ENCODE results near the gene JAZF1.
"Not testable (repeated sequence)": the region's sequence is repeated elsewhere in the genome, so short reads cannot be mapped to it uniquely, and the experiment has no call there.

JAZF1 gene

DNA sequence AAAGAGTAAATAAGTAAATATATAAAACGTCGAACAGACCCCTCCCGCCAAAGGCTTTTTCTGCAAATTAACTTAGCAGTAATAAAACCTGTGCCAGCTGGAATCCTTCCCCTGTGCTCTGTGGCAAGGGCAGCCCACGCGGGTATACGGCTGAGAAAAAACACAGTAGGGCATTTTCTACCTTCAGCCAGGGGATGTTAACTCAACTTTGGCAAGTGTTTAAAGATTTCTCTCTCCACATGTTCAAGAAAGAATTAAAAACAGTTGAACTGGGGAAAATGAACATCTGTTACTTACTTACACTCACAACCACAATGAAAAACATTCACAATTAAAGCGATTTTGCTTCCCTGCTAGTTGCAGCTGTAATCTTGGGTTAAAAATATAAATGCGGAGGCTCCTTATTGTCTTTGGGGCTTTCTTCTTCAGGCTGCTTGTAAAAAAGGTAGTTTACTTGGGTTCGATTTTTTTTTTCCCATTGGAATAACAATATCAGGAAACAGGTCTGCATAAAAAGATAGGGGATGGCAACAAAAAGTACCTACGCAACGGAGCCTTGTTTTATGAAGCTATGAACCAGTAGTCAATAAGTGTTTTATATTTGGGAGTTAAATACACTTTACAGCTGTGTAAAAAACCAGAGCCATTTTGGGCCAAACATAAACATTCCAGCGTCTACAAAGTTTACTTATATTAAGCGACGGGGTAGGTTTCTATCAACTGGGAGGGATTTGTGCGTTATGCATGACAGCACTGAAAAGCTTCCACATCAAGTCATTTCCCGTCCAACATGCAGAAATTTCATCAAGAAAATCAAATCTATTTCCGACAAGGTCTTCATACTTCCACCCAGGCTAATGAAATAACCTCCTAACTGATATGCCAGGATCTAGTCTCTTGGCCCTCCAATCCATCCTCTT, 308.0 kb downstream of the JAZF1 start:
- no peak for DNase-seq (ENCODE audit: low read depth)

- no peak for DNase-seq (ENCODE audit: low read depth)
These were observed 308.7 kb downstream of the JAZF1 start for GRCh38 chr7:27871866-27872265.

- no peak for DNase-seq (ENCODE audit: low read depth)
These were observed 309.5 kb downstream of the JAZF1 start for GRCh38 chr7:27871086-27871485.

DNA sequence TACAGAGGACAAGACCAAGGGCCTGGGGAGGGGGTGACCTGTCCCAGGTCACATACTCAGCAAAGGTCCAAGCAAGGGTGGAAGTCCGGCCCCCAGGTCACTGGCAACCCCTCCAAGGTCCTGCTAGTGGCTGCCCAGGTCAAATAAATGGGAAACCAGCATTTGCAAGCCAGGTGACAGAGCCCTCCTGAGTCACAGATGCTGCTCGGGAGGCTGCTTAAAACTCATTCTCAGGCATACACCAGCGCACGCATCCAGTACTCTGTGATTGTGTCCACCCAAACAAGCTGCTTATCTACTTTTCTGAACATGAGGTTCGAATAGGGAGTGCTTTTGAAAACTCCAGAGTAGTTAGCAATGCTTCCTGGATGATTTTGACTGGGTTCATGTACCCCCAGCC, 310.0 kb downstream of the JAZF1 start:
- DNase-seq (ENCODE audit: low read depth) = no peak

- DNase-seq (ENCODE audit: low read depth) = no peak
These were observed 311.5 kb downstream of the JAZF1 start for GRCh38 chr7:27869056-27869455.

DNA sequence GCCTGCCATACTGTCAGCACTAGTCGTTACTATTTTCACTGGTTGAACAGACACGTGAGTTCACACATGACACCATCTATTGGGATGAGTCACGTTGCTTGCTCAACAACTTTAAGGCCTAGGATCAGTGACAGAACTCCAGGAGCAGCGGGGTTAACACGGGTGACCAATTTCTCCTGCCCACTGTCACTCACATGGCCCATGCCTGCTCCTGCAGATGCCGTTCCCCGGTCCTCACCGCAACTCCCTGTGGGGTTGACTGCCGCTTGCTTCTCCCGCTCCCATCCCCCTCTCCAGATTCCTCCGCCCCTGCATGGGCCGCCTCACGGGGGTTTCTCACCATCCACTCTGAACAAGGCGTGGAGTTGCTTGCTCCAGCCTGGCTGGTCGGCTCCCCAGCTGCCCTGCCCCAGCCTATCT, 312.5 kb downstream of the JAZF1 start:
- DNase-seq (ENCODE audit: low read depth) = peak; percentile 14

DNA sequence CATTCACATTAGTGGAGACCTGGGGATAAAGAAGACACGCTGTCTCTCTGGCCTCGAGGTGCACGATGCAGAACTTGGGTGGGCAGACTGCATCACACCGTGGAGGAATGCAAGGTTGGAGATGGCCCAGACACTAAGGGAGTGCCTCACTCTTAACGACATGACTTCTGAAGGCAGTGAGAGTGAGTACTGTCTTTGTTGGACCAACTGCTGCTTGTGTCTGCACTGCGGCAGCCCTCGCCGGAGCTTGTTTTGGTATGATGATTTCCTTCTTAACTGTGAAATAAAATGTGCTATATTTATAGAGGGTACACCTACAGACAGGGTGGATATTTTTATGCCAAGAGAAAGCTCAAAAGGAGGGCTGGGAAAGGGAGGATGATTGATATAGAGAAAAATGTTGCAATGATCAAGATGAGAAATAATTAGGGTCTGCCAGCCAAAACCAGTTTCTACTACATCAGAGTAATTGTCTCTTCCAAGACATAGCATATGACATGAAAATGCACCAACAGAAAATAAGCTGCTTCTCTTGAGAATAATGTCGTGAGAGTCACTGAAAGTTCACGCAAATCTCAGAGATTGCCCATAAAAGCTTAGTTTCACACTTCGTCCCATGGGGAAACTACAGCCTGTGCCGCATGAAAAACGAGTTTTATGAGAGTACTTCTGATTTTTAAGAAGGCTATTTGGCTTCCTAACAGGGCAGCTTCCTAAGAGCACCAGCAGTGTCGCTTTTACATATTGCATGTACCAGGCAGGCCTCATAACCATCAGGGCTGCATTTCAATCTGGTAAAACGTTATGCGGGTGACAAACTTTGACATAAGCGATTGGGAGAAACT, 313.5 kb downstream of the JAZF1 start:
- DNase-seq (ENCODE audit: low read depth) = no peak

- DNase-seq (ENCODE audit: low read depth) = no peak
These were observed 314.3 kb downstream of the JAZF1 start for GRCh38 chr7:27866256-27866655.

- no peak for DNase-seq (ENCODE audit: low read depth)
These were observed 316.7 kb downstream of the JAZF1 start for GRCh38 chr7:27863880-27864279.

GRCh38 chr7:27861747-27862146, 318.8 kb downstream of the JAZF1 start:
- no peak for DNase-seq (ENCODE audit: low read depth)

GRCh38 chr7:27860800-27861199, 319.8 kb downstream of the JAZF1 start:
- no peak for DNase-seq (ENCODE audit: low read depth)

DNA sequence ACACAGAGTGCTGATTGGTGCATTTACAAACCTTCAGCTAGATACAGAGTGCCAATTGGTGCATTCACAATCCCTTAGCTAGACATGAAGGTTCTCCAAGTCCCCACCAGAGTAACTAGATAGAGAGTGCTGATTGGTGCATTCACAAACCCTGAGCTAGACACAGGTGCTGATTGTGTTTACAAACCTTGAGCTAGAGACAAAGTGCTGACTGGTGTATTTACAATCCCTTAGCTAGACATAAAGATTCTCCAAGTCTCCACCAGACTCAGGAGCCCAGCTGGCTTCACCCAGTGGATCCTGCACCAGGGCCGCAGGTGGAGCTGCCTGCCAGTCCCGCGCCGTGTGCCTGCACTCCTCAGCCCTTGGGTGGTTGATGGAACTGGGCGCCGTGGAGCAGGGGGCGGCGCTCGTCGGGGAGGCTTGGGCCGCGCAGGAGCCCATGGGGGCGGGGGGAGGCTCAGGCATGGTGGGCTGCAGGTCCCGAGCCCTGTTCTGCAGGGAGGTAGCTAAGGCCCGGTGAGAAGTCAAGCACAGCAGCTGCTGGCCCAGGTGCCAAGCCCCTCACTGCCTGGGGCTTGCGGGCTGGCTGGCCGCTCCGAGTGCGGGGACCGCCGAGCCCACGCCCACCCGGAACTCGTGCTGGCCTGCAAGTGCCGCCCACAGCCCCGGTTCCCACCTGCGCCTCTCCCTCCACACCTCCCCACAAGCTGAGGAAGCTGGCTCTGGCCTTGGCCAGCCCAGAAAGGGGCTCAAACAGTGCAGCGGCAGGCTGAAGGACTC, 323.7 kb downstream of the JAZF1 start:
- not testable (repeated sequence) for DNase-seq (ENCODE audit: low read depth)

DNA sequence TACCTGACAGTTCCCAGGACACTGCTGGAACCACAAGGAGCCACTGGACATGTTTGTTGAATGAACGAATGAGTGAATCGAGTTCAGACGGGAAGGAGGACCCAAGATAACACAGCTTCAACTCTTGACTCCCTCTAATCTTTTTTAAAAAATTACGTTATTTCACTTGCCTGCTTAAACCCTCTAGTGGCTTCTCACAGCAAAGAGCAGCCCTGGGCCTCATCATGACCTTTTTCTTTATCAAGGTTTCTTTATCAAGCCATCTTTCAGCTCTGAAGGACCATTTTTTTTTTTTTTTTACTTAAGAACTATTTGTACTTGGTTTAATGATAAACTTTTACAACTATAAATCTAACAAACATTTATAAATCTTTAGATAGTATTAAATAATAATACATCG, 330.1 kb downstream of the JAZF1 start:
- DNase-seq (ENCODE audit: low read depth) = no peak

DNA sequence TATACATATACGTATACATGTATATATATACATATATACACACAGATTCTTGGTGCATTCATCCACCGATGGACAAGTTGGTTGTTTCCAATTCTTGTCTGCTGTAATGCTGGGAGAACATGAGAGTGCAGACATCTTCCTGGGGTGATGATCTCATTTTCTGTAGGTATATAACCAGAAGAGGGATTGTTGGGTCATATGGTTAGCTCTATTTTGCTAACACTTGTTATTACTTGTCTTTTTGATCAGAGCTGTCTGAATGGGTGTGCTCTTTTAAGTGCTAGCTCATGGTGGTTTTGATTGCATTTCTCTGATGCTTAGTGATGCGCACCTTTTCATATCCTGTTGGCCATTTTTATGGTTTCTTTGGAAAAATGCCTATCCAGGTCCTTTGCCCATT, 334.2 kb downstream of the JAZF1 start:
- DNase-seq (ENCODE audit: low read depth) = no peak

DNA sequence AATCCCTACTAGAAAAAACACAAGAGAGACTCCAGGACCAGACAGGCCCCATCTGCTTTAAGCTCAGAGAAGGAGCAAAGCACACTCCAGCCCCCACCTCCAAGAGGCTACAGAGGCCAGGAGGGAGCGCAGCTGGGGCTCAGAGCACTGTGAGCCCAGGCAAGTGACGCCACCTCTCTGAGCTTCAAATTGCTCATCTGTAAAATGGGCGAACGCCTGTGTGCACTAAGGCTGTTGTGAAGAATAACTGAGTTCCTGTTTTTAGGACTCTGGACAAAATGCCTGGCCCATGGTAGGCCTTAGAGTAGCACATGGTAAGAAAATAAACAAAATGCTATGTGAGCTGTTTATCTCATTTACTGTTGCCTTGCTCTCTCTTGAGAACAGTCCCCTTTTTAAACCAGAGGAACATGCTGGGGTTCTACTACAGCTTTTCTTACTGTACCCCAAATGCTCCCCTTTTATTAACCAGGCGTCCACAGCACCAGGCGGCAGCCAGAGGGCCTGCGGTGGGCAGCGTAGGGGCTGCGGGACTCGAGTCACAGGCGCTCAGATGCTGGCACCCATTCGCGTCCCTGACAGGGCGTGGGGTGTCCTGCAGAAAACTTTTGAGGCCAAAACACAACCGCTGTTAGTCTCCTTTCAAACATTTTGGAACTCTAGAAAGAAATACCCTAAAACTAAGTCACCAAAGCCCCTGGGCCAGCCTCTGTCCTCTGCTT, 336.9 kb downstream of the JAZF1 start:
- DNase-seq (ENCODE audit: low read depth) = no peak

- no peak for DNase-seq (ENCODE audit: low read depth)
These were observed 337.7 kb downstream of the JAZF1 start for GRCh38 chr7:27842851-27843250.

GRCh38 chr7:27842094-27842692, 338.4 kb downstream of the JAZF1 start:
- no peak for DNase-seq (ENCODE audit: low read depth)

GRCh38 chr7:27840760-27841364, 339.7 kb downstream of the JAZF1 start:
- DNase-seq (ENCODE audit: low read depth) = no peak

- no peak for DNase-seq (ENCODE audit: low read depth)
These were observed 340.3 kb downstream of the JAZF1 start for GRCh38 chr7:27840313-27840712.

DNA sequence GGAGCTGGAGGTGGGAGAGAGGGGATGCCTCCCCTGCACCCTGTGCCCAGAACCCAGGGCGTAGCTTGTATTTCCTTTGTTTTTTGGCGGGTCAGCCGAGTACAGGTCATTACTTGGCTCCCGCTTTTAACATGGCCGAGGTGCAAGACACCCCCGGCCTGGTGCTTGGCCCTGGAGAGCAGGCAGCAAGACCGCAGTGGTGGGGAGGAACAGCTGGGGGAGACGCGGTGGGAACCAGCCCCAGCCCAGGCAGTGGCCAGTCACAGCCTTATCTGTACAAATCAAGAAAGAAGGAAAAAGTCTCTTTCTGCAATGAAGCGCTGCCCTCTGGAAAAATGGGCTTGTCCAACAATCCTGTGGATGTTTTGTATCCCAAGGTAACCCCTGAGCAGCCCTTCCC, 341.5 kb downstream of the JAZF1 start:
- no peak for DNase-seq (ENCODE audit: low read depth)

GRCh38 chr7:27836536-27836935, 344.1 kb downstream of the JAZF1 start:
- DNase-seq (ENCODE audit: low read depth) = no peak

All from GM04503 (cell line).